ENCODE results near the gene EWSR1.
A peak's percentile ranks its signal among the peaks of the same experiment; 100 is the strongest.
"Not testable (repeated sequence)": the region's sequence is repeated elsewhere in the genome, so short reads cannot be mapped to it uniquely, and the experiment has no call there.

The EWSR1 gene, protein sequence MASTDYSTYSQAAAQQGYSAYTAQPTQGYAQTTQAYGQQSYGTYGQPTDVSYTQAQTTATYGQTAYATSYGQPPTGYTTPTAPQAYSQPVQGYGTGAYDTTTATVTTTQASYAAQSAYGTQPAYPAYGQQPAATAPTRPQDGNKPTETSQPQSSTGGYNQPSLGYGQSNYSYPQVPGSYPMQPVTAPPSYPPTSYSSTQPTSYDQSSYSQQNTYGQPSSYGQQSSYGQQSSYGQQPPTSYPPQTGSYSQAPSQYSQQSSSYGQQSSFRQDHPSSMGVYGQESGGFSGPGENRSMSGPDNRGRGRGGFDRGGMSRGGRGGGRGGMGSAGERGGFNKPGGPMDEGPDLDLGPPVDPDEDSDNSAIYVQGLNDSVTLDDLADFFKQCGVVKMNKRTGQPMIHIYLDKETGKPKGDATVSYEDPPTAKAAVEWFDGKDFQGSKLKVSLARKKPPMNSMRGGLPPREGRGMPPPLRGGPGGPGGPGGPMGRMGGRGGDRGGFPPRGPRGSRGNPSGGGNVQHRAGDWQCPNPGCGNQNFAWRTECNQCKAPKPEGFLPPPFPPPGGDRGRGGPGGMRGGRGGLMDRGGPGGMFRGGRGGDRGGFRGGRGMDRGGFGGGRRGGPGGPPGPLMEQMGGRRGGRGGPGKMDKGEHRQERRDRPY

DNA sequence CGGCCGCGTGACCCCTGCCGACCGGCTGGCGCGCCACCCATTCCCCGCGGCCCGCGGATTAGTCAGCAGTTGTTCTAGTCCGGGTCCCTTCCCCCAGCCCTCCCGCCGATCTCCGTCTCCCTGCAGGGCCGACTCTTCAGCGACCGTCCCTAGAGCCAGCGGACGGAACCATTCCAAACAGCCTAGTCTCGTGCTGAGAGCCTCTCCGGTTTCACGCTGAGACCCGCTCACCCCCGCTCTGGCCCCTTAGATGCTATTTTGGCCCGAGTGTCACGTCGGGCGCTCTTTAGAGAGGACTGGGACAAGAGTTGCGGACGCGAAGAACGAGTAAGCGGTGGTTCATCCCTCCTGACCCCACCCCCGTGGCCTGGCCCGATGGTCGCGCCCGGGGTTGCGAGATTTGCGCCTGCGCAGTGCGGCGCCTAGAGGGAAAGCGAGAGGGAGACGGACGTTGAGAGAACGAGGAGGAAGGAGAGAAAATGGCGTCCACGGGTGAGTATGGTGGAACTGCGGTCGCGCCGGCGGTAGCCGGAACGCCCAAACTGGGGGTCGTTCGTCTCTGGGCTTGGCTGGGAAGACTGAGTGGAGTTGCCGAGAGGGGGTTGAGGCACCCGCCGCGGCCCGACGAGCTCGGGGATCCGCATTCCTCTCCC is at the start of gene EWSR1, which contains the start of gene RHBDD3:
EWSR1 (plus strand) TSS at position 411 of the 653 bp plus-strand sequence; CDS start at position 480, 69 bp downstream.
RHBDD3 (minus strand) TSS at position 124 of the 653 bp plus-strand sequence. CDS start 2,355 bp downstream, outside the sequence.
- DNase-seq: peak; percentile 97

DNA sequence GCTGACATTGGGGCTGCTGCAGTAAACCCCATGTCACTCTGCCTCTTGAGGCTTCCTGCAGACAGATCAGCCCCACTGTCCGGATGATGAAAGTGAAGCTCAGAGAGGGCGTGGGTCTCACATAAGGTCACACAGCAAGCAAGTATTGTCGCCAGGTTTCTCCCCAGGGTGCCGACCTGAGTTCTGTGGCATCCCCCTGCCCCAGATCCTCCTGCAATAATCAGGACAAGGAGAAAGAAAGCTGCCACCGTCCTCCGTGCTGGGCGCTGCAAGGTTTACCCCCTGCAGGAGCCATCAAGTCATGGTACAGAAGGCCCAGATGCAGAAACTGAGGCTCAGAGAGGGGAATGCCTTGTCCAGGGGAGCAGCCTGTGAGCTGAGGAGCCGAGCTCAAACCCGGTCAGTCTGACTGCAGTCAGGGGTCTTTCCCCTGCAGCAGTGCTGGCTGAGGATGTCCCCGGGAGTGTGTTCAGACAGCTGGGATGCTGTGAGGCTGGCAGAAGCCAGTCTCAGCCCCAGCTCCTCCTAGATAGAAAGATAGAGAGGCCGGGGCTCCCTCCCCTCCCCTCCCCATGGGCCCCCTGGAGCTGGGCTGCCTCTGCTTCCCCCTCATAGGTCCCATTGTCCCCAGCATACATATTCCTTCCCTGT is 49.2 kb upstream of the EWSR1 start:
- DNase-seq: no peak

DNA sequence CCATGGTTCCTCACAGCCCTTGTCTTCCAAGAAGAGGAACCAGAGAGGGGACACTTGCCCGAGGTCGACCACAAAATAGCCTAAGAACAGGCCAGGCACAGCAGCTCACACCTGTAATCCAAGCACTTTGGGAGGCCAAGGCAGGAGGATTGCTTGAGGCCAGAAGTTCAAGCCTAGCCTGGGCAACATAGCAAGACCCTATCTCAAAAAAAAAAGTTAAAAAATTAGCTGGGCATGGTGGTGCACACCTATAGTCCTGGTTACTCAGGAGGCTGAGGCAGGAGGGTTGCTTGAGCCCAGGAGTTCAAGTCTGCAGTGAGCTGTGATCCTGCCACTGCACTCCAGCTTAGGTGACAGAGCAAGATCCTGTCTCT is 48.7 kb upstream of the EWSR1 start:
- not testable (repeated sequence) for DNase-seq

DNA sequence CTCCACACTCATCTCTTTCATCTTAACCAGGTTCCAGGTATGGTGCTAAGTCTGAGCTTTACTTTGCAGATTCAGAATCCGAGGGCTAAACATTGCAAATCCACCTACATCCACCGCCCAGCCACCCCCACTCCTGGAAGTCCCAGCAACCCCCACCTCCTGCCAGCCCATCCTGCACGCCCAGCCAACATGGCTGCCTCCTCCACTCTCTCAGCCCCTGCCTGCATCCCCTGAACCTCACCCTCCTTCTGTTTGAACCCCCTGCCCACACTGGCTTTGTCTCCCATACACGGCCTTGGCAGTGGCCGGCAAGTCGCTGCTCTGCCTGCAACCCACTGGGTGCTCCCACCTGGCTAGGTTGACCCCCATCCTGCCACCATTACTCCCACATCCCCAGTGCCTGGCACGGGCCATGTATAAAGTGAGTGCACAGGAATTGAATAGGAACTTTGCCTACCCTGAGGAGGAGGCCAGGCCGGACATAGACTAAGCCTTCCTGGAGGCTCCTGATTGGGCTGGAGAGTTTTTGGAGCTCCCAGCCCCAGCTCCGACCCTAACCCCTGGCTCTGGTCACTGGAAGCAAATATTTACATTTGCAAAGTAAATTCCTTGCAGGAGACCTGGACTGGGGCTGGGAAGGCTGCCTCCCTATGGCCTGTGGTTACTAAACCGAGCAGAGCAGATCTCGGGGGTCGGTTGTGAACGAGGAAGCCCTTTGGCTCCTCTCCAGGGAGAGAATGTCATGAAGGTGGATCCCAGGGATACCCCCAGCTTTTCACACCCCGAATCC is 48.0 kb upstream of the EWSR1 start:
- DNase-seq: no peak

DNA sequence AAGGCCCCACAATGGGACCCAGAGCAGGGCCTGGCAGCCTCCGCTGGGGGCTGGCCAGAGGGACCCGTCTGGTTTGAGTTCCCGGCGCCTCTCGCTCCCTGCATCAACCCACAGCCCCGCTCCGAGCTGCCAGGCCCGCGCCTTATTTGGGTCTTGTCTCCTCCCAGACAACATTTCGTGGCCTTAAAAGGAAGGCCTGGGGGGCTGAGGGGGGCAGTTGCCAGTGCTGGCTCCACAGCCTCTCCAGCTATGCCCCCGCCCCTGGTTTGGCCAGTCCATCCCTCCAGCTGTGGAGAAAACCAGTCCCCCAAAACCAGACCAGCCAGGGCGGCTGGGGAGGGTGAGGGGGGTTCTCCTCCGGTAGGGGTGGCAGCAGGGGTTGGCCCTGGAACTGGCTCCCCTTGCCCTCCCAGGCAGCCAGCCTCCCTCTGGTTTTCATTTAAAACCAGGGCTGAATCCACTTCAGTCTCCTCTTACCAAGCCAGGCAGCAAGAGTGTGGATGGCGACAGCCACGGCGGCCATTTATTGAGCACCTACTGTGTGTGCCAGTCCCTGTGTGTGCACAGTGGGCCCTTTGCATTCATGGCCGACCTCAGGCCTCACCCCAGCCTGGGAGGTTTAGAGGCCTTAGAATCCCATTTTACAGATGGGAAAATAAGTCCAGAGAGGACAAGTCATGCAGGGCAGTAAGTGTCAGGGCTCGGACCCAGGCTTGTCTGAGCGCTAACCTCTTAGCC is 43.8 kb upstream of the EWSR1 start:
- DNase-seq: no peak

DNA sequence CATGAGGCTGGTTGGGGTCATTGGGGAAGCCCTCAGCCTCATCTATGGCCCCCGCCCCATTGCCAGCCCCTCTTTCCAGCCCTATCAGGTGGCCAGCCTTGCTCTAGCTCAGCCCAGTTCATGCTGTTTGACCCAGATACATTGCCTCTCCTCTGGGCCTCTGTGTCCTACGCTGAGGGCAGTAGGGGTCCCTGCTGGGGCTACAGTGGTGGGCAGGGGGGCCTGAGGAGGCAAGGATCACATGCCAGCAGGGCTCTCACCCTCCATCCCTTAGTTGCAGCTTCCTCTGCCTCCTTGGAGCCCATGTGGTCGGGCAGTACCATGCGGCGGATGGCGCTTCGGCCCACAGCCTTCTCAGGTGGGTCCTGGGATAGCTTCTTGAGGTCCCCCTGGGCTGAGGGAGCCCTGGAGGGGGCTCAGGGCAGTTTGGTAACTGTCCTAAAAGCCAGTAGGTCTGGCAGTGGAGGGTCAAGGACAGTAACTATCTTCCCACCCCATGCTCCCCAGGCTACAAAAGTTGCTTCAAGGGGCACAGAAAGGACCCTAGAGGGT is 43.1 kb upstream of the EWSR1 start:
- no peak for DNase-seq

DNA sequence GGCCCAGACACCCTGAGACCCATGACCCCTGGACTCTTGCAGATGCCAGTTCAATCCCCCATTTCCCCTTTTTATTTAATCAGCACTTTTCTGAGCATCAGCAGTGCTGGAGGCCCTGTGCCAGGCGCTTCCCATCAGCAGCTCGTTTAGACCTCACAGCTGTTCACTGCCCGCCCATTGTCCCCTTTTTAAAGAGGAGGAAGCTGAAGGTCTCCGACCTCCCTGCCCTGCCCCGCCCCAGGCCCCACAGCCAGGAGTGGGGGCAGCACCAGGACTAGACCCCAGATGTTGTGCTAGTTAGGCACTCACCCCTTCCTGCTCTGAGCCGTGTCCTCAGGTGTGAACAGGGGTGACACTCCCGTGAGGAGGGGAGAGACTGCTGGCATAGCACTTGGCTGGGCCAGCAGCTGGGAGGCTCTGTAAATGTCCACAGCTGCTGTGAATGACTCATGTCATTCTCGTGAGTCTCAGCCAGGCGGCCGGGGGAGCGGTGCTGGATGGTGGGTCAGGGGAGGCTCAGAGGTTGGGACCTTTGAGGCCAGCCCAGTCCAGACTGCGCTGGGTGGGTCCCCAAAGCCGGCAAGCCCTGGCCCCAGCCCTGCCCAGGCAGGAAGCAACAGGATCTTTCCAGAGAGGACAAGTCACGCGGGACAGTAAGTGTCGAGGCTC is 42.5 kb upstream of the EWSR1 start:
- no peak for DNase-seq

DNA sequence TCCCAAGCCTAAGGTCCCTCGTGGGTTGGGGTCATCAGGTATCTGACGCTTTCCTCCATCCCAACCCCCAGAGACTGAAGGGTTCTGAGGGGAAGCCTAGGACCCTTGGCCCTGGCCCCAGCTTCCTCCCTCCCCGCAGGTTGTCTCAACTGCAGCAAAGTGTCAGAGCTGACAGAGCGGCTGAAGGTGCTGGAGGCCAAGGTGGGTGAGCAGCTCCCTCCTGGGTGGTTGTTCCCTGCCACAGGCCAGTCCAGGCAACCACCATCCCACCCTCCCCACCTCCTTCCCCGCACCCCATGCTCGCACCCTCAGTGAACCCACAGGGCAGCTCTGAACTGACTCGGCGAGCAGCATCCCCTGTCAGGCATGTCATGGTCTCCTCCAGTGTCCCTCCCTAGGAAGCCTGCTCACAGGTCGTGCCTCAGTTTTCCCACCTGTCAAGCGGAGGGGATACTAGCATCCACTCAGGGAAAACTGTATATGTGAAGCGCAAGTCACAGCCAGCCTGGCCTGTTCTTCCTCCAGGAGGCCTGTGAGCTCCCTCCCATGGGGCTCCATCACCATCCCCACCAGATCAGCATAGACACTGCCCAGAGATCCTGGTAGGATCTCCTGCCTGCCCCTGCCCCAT is 41.6 kb upstream of the EWSR1 start:
- DNase-seq: no peak

DNA sequence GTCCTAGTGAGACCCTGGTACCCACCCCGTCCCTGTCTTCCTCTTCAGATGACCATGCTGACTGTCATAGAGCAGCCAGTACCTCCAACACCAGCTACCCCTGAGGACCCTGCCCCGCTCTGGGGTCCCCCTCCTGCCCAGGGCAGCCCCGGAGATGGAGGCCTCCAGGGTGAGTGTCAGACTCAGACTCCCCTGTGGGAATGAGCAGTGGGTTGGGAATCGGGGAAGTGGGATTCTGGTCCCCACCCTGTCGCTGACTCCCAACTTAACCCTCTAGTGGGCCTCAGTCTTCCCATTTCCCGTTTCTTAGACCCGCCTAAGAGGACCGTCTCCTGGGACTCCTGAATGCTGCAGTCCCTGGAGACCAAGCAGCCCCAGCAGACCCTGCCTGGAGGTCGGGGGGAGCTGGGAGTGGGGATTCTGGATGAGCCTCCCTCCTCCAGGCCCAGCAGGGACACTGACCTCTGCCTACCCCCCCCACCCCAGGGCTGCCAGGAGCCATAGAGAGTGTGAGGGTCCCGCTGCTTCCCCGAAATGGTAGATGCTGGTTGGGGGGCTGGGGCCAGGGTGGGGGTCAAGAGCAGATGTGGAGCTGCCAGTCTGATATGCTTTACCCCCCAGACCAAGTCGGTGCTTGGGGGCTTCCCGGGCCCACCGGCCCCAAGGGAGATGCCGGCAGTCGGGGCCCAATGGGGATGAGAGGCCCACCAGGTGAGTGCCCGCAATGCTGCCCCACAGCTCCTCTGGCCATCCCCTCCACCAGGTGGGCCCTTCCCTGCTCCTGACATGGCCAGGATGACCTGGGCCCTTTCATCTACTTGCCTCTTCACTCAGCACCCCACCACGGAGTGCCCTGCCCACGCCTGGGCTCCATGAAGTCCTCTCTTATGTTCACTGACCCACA is 36.8 kb upstream of the EWSR1 start:
- no peak for DNase-seq

DNA sequence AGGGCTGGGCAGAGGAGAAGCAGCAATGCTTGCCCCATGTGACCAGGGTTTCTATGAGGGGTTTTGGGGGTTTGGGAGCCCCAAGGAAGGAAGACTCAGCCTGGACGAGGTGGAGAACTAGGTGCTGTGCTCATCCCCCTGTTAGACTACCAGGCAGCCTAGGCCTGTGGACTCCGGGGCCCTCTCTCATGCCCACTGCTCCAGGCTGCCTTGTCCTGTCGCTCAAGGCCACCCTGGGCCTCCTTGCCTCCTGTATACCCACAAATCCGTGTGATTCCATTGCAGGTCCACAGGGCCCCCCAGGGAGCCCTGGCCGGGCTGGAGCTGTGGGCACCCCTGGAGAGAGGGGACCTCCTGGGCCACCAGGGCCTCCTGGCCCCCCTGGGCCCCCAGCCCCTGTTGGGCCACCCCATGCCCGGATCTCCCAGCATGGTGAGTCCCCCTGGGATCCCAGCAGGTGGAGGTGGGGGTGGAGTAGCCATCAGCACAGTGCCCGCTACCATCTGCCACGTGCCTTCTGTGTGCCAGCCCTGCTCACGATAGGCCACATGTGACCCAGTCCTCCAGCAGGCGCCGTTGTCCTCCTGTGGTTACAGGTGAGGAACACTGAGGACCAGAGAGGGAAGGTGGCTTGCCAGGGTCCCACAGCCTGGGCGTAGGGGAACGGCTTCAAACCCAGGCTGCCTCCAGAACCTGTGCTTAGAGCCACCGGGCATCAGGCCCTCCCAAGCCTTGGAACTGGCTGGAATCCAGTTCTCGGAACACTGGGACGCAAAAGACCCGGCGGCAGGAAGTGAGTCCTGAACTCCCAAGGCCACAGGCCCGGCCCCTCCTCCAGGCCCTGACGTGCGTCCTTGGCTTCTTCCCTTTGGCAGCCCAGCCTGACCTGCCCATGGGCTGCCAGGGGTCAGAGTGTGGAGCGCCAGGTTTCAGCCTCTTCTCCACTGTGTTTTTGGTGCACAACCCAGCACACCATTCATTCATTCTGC is 35.8 kb upstream of the EWSR1 start:
- DNase-seq: no peak

DNA sequence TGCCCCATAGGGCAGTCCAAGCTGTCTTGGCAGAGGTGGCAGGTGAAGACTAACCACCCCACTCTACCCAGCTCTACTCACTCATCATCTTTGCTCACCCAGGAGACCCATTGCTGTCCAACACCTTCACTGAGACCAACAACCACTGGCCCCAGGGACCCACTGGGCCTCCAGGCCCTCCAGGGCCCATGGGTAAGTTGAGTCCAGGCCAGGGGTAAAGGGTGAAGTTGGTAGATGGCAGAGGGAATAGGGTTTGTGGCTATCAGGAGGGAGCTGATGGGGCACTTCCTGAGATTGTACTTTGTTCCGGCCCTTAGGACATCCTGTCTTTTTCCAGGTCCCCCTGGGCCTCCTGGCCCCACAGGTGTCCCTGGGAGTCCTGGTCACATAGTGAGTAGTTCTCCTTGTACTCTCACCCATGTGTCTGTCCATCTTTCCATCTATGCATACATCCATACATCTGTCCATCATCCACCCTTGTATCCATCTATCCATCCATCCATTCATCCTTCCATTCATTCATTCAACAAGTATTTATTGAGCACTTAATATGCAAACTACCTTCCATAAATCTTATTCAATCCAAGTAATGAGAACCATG is 34.7 kb upstream of the EWSR1 start:
- DNase-seq: no peak

DNA sequence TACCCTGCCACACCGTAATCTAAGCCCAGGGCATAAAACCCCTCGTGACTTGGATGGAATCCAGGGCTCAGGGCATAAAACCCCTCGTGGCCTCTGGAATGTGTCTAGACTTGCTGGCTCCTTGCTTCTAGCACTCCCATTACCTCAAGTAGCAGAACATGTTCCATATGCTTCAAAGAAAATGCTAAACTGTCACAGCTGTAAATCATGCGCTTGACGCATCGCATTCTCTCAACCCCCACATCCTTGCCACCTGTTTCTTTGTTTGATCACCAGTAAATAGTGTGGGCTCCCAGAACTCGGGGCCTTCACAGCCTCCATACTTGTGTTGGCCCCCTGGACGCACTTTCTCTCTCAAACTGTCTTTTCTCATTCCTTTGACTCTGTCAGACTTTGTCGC is 27.6 kb upstream of the EWSR1 start:
- not testable (repeated sequence) for DNase-seq

DNA sequence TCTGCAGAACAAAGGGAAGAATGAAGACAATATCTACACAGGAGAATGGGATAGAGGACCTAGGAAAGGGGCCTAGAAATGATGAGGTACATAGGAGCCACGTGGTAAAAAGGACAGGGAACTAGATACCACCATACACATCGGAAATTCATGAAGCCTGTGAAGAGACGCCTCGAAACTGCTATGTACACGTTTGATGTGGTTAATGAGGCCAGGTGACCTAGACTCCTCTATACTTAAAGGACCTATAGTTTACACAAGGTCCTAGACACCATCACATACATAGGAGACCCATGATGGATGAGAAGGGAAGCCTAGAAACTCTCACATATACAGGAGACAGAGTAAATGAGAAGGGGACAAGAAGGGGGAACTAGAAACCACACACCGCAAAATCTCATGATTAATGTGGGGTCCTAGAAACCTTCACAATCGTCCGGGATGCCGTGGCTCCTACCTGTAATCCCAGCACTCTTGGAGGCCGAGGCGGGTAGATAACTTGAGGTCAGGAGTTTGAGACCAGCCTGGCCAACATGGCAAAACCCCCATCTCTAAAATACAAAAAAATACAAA is 24.1 kb upstream of the EWSR1 start:
- DNase-seq: no peak

DNA sequence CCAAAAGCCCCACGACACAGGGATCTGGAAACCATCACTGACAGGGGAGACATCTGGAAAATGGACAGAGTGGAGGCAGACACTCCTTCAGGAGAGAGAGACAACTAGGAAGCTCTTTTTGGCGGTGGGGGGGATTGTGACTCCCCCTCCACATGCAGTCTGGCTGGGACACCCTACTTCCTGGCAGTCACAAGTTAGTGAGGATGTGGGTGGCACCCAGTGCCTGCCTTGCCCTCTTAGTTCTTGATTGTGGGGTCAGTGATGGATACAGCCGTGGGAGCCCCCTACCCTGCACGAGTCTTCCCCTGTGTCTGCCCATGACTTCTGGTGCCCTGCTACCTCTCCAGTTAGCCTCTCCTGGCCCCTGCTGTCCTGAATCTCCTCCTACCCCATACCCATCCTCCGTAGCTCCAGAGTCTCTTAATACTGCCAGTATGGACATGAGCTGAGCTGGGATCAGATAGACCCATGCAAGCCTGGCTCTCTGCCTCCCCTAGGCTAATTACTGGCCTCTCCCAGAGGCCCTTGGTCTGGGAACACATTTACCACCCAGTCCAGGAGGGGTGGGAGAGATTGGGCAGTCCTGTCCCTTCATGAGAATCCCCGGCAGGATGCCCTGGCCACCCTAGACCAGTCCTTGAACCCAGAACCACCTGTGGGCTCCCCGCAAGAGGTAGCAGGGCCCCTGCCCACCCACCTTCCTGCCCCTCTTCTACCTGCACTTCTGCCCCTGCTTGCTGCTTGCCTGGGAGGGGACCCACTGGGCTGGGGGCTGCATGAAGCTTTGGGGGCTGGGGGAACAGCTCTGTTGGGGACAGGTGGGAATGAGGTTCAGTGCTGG is 23.1 kb upstream of the EWSR1 start:
- no peak for DNase-seq

DNA sequence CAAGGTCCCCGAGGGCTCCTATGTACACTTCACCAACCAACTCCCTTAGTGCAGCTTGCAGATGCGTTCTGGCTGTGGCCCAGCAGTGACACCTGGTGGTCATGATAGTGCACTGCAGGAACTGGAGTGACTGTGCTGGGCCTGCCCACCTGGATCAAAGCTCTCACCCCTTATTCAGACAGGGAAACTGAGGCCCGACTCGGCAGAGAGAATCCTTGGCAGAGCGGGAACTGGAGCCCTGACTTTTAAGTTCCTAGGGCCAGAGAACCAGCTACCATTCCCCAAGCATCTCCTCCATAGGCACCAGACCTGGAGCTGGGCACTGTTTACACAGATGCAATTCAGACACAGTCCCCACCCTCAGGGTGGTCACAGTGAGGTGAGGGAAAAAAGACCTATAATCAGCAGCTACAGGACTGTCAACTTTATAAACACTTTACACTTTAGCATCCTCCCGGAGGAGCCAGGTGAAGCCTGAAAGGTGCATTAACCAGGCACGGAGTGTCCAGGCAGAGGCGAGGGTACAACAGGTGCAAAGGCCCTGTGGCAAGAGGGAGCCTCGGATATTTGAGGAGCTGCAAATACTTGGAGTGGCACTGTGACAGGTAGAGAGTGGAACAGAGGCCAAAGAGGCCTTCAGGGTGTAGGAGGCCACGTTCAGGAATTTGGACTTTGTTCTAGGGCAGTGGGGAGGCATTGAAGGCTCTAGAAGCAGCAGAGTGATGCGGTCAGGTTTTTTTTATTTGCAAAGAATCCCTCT is 22.3 kb upstream of the EWSR1 start:
- DNase-seq: peak; percentile 76

Data from hematopoietic multipotent progenitor cell treated with erythropoietin and hydrocortisone succinate and interleukin-3 and kit ligand, for 8 days (in vitro differentiated cells).